OCI-LY1 (cell line): ENCODE results near the gene LIPC.

Experiments used
- H2AFZ ChIP-seq: fragments of 200-600 bp; sonication (generic), shearing (Covaris generic); 2 replicates; pipeline ENCODE4 v1.6.0; 2014; ENCODE audit warnings: antibody characterized with exemption, mild to moderate bottlenecking, low read length
- H3F3A ChIP-seq: fragments of 200-600 bp; sonication (generic), shearing (Covaris generic); 2 replicates; pipeline ENCODE4 v1.6.0; 2014; ENCODE audit warnings: mild to moderate bottlenecking, antibody characterized with exemption, low read length, moderate library complexity; ENCODE audit not compliant: insufficient read depth
- H3K27ac ChIP-seq: fragments of 200-600 bp; sonication (generic); 2 replicates; pipeline ENCODE4 v1.5.1; 2014; ENCODE audit warnings: low read length, mixed run types, mild to moderate bottlenecking, low read depth; ENCODE audit not compliant: poor library complexity, severe bottlenecking
- H3K27me3 ChIP-seq: fragments of 200-600 bp; sonication (generic); 2 replicates; pipeline ENCODE4 v1.6.0; 2014; ENCODE audit warnings: antibody characterized with exemption, mild to moderate bottlenecking, low read length, moderate library complexity; ENCODE audit not compliant: insufficient read depth
- H3K36me3 ChIP-seq: fragments of 200-600 bp; sonication (generic); 2 replicates; pipeline ENCODE4 v1.6.1; 2014; ENCODE audit warnings: mild to moderate bottlenecking, antibody characterized with exemption, low read length, moderate library complexity, mixed read lengths; ENCODE audit not compliant: insufficient read depth
- H3K4me1 ChIP-seq: fragments of 200-600 bp; sonication (generic); 2 replicates; pipeline ENCODE4 v1.5.1; 2014; ENCODE audit warnings: mild to moderate bottlenecking, low read length, moderate library complexity; ENCODE audit not compliant: insufficient read depth, severe bottlenecking
- H3K4me2 ChIP-seq: fragments of 200-600 bp; sonication (generic), shearing (Covaris generic); 2 replicates; pipeline ENCODE4 v1.6.1; 2014; ENCODE audit warnings: low read length
- H3K4me3 ChIP-seq: fragments of 200-600 bp; sonication (generic); 2 replicates; pipeline ENCODE4 v1.5.1; 2014; ENCODE audit warnings: low read length, low read depth, mild to moderate bottlenecking, mixed read lengths; ENCODE audit not compliant: poor library complexity, severe bottlenecking
- H3K79me2 ChIP-seq: fragments of 200-600 bp; shearing (Covaris generic); 2 replicates; pipeline ENCODE4 v1.6.1; 2016; ENCODE audit warnings: mixed run types, low read length, mixed read lengths; ENCODE audit not compliant: insufficient read depth
- H3K9ac ChIP-seq: fragments of 200-600 bp; sonication (generic), shearing (Covaris generic); 2 replicates; pipeline ENCODE4 v1.6.1; 2014; ENCODE audit warnings: mild to moderate bottlenecking, low read length, mixed read lengths
- H3K9me2 ChIP-seq: fragments of 200-600 bp; sonication (generic), shearing (Covaris generic); 2 replicates; pipeline ENCODE4 v1.6.1; 2014; ENCODE audit warnings: low read depth, mild to moderate bottlenecking, low read length, mixed read lengths
- H3K9me3 ChIP-seq: fragments of 200-600 bp; shearing (Covaris generic); 2 replicates; pipeline ENCODE4 v1.6.1; 2014; ENCODE audit warnings: low read length, mixed read lengths
- H4K20me1 ChIP-seq: fragments of 200-600 bp; sonication (generic), shearing (Covaris generic); 2 replicates; pipeline ENCODE4 v1.6.0; 2016; ENCODE audit warnings: mild to moderate bottlenecking, low read length; ENCODE audit not compliant: insufficient read depth
- EZH2 ChIP-seq: fragments of 200-600 bp; sonication (generic), shearing (Covaris generic); IDR thresholded peaks from 2 replicates; pipeline ENCODE4 v1.8.0; 2017; ENCODE audit warnings: borderline replicate concordance, mixed run types, mild to moderate bottlenecking, antibody characterized with exemption, low read length, moderate library complexity, mixed read lengths
- TF ChIP-seq, protein P1 (sequence below): fragments of 200-600 bp; sonication (generic), shearing (Covaris generic); IDR thresholded peaks from 2 replicates; pipeline ENCODE4 v1.5.1; 2017; ENCODE audit warnings: mild to moderate bottlenecking, antibody characterized with exemption, low read length, moderate library complexity, mixed read lengths

LIPC gene

DNA sequence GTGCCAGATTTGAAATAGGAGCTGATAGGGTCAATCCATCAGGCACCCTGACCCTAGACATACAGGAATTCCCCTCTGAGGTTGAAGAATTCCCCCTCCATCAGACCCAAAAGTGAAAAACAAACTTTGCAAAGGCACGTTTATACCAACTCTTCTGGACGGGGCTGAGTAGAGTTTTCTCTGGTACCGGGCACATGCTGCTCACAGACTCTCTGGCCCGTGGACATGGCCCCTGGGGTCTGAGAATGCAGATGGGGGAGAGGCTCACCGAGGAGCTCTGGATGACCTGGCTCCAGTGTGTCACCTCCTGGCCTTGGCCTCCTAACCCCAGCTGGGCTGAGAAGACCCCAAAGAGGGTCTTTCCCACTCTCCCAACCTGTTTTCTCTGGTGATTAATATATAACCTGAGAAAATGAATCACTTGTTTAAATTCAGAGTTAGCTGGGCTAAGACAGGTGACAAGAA, 11.2 kb upstream of the LIPC start:
- H3K9ac ChIP-seq = no peak overlapping the region
- no peak overlapping the region for H3K4me3 ChIP-seq
- H3K27me3 ChIP-seq = no peaks in the 10 kb centered on the region
- no peaks in the 10 kb centered on the region for H3K9me2 ChIP-seq
- H3F3A ChIP-seq = no peaks in the 10 kb centered on the region
- TF ChIP-seq, protein P1, sequence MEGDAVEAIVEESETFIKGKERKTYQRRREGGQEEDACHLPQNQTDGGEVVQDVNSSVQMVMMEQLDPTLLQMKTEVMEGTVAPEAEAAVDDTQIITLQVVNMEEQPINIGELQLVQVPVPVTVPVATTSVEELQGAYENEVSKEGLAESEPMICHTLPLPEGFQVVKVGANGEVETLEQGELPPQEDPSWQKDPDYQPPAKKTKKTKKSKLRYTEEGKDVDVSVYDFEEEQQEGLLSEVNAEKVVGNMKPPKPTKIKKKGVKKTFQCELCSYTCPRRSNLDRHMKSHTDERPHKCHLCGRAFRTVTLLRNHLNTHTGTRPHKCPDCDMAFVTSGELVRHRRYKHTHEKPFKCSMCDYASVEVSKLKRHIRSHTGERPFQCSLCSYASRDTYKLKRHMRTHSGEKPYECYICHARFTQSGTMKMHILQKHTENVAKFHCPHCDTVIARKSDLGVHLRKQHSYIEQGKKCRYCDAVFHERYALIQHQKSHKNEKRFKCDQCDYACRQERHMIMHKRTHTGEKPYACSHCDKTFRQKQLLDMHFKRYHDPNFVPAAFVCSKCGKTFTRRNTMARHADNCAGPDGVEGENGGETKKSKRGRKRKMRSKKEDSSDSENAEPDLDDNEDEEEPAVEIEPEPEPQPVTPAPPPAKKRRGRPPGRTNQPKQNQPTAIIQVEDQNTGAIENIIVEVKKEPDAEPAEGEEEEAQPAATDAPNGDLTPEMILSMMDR = no peak
- TF ChIP-seq EZH2 = no peak
- H3K4me2 ChIP-seq = no peak overlapping the region
- no peak overlapping the region for H2AFZ ChIP-seq
- no peaks in the 10 kb centered on the region for H3K4me1 ChIP-seq
- H3K27ac ChIP-seq = no peak overlapping the region
- H3K9me3 ChIP-seq = no peaks in the 10 kb centered on the region
- no peaks in the 10 kb centered on the region; the same call in 1 of the 2 replicates for H3K36me3 ChIP-seq
- no peaks in the 10 kb centered on the region for H4K20me1 ChIP-seq
- H3K79me2 ChIP-seq = no peaks in the 10 kb centered on the region

DNA sequence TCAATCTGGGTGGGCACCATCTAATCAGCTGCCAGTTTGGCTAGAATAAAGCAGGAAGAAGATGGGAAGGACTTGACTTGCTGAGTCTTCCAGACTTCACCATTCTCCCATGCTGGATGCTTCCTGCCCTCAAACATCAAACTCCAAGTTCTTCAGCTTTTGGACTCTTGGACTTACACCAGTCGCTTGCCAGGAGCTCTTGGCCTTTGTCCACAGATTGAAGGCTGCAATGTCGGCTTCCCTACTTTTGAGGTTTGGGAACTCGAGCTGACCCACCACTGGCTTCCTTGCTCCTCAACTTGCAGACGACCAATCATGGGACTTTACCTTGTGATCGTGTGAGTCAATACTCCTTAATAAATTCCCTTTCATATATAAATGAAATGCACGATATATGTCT, 8.6 kb upstream of the LIPC start:
- Histone ChIP-seq H2AFZ (no peak overlapping the region), H3K4me3 (no peak overlapping the region), H3K9me3 (no peaks in the 10 kb centered on the region), H3K36me3 (no peaks in the 10 kb centered on the region), H3K4me1 (no peaks in the 10 kb centered on the region), H3K27me3 (no peaks in the 10 kb centered on the region), H4K20me1 (no peaks in the 10 kb centered on the region), H3K9me2 (no peaks in the 10 kb centered on the region), H3K79me2 (no peaks in the 10 kb centered on the region), H3K4me2 (no peak overlapping the region), H3F3A (no peaks in the 10 kb centered on the region), H3K27ac (no peak overlapping the region), H3K9ac (no peak overlapping the region)
- TF ChIP-seq EZH2 = no peak
- TF ChIP-seq, protein P1 = no peak

DNA sequence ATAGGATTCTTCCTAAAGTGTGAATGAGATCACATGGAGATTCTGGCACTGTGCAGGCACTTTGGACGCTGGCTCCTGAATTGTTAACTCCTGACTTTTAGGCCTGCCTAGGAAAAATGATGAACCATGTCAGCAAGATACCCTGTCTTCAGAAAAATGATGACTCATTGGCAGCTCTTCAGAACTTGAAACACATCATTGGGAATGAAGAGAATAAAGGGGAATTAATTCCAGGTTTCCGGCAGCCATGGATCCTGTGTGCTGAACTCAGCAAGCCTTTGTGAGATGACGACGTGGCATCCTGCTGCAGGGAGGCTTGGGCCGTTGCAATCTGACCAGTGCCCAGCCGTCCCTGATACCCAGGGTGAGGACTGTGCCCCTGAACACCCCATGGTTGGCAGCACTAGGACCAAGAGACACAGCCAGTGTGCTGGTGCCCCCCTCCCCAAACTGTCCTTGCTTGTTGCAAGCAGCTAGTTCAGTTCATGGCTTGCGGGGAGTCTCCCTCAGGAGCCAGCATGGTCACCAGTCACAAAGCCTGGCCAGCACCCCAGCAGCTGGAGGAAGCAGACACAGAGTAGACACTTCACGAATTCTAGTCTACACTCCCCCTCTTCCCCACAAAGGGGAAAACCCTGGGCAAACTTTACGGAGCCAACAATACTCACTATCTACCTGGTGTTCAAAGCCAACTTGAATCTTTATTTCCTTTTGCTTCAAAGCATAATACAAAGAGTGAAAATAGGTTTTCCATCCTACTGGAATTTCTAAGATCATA, 7.8 kb upstream of the LIPC start:
- no peaks in the 10 kb centered on the region for H3K36me3 ChIP-seq
- no peaks in the 10 kb centered on the region for H3K79me2 ChIP-seq
- no peaks in the 10 kb centered on the region for H3K27me3 ChIP-seq
- H3K27ac ChIP-seq = no peak overlapping the region
- no peaks in the 10 kb centered on the region for H3F3A ChIP-seq
- H3K4me1 ChIP-seq = no peaks in the 10 kb centered on the region
- H3K9ac ChIP-seq = no peak overlapping the region
- no peaks in the 10 kb centered on the region for H3K9me3 ChIP-seq
- no peak overlapping the region for H2AFZ ChIP-seq
- TF ChIP-seq, protein P1 = no peak
- no peak for TF ChIP-seq EZH2
- H3K4me3 ChIP-seq = no peak overlapping the region
- no peaks in the 10 kb centered on the region for H4K20me1 ChIP-seq
- H3K9me2 ChIP-seq = no peaks in the 10 kb centered on the region
- no peak overlapping the region for H3K4me2 ChIP-seq
